Measurements from ENCODE around the gene BCAP31. TPM values are rescaled to one million over a fixed set of nuclear protein-coding genes. Genes with fewer than 3 reads are reported as not detected.

Gene BCAP31
- total RNA-seq, 2 donors from 2014 or later: 192 to 206 TPM

DNA sequence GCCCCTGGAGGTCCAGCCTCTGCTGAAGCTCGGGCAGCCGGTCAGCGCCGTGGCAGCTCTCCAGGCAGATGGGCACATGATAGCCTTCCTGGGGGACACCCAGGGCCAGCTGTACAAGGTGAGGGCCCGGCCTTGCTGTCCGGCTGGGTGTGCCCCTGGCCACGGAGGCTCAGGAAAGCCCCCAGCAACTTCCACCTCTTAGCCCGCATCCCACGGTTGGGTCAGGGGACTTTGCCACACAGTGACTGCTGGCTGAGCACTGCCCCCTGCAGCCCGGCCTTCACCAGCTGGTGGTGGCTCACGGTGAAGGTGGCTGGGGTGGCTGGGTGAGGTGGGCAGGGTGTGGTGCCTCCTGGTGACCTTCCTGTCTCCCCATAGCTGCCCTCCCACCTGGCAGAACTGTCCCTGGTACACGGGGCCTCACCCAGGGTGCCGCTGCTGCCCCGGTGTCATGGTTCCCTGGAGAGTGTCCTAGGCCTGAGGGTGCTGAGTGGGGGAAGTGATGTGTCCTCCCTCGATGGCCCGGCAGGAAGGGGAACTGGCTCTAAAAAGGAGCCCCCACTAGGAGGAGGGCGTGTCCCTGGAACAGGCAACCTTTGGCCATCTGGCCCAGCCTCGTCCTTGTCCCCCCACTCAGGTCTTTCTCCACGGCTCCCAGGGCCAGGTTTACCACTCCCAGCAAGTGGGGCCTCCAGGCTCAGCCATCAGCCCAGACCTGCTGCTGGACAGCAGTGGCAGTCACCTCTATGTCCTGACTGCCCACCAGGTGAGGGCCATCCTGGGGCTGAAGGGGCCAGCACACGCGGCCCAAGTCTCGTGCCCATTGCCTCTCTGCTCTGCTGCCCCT is 44.3 kb upstream of the BCAP31 start:
- peak; percentile 56 for DNase-seq
- Histone ChIP-seq H3K4me3 (ENCODE audit: low read length) (no peak overlapping the region), H3K4me1 (ENCODE audit: control insufficient read depth, insufficient read depth, low read length) (no peaks in the 10 kb centered on the region), H3K36me3 (ENCODE audit: control insufficient read depth, insufficient read depth, low read length) (no peaks in the 10 kb centered on the region), H3K27me3 (ENCODE audit: control insufficient read depth, insufficient read depth, low read length, poor library complexity, severe bottlenecking) (no peaks in the 10 kb centered on the region), H3K27ac (ENCODE audit: low read depth, low read length) (no peak overlapping the region), H3K9me3 (ENCODE audit: control insufficient read depth, low read length) (no peaks in the 10 kb centered on the region), H3K9ac (ENCODE audit: extremely low read depth, low read length, poor library complexity, severe bottlenecking) (no peak overlapping the region)
- H3K36me3 Mint-ChIP-seq (ENCODE audit: low read depth): no peaks in the 10 kb centered on the region
- no peaks in the 10 kb centered on the region for H3K4me1 Mint-ChIP-seq
- WGBS, 2 experiments (ENCODE audit: insufficient coverage in 1 of 2, insufficient read length in 1 of 2): 95 to 100% methylated on average over 2 to 19 of the region's 22 CpGs
- peaks cover 37% of the 10 kb centered on the region for H3K9me3 Mint-ChIP-seq
- TF ChIP-seq, protein P1, sequence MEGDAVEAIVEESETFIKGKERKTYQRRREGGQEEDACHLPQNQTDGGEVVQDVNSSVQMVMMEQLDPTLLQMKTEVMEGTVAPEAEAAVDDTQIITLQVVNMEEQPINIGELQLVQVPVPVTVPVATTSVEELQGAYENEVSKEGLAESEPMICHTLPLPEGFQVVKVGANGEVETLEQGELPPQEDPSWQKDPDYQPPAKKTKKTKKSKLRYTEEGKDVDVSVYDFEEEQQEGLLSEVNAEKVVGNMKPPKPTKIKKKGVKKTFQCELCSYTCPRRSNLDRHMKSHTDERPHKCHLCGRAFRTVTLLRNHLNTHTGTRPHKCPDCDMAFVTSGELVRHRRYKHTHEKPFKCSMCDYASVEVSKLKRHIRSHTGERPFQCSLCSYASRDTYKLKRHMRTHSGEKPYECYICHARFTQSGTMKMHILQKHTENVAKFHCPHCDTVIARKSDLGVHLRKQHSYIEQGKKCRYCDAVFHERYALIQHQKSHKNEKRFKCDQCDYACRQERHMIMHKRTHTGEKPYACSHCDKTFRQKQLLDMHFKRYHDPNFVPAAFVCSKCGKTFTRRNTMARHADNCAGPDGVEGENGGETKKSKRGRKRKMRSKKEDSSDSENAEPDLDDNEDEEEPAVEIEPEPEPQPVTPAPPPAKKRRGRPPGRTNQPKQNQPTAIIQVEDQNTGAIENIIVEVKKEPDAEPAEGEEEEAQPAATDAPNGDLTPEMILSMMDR (conservative IDR thresholded peaks at IDR 0.05): peak; percentile 53
- H3K4me3 Mint-ChIP-seq: no peak overlapping the region
- H3K27me3 Mint-ChIP-seq (ENCODE audit: insufficient read depth): peaks cover 1% of the 10 kb centered on the region
- no peak overlapping the region for H3K27ac Mint-ChIP-seq

DNA sequence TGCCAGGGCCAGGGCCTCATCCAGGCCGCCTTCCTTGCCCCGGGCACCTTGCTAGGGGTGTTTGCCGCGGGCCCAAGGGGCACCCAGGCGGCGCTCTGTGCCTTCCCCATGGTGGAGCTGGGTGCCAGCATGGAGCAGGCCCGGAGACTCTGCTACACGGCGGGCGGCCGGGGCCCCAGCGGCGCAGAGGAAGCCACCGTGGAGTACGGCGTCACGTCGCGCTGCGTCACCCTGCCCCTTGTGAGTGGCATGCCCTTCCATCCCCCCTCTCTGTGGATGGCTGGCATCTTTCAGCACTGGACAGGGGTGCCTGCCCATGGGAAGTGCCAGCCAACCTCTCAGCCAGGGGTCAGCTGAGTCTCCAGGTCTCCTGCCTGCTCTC is 43.5 kb upstream of the BCAP31 start:
- WGBS, 2 experiments (ENCODE audit: insufficient coverage in 1 of 2, insufficient read length in 1 of 2): 94% methylated on average over 6 to 20 of the region's 20 CpGs
- H3K9me3 Mint-ChIP-seq: peaks cover 43% of the 10 kb centered on the region
- no peak overlapping the region for H3K9ac ChIP-seq (ENCODE audit: extremely low read depth, low read length, poor library complexity, severe bottlenecking)

DNA sequence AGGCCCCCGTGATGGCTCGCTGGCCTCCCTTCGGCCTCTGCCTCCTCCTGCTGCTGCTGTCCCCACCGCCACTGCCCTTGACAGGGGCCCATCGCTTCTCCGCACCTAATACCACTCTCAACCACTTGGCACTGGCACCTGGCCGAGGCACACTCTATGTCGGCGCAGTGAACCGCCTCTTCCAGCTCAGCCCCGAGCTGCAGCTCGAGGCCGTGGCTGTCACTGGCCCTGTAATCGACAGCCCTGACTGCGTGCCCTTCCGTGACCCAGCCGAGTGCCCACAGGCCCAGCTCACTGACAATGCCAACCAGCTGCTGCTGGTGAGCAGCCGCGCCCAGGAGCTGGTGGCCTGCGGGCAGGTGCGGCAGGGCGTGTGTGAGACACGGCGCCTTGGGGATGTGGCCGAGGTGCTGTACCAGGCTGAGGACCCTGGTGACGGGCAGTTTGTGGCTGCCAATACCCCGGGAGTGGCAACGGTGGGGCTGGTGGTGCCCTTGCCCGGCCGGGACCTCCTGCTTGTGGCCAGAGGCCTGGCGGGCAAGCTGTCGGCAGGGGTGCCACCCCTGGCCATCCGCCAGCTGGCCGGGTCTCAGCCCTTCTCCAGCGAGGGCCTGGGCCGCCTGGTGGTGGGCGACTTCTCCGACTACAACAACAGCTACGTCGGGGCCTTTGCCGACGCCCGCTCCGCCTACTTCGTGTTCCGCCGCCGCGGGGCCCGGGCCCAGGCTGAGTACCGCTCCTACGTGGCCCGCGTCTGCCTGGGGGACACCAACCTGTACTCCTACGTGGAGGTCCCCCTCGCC is 42.9 kb upstream of the BCAP31 start:
- TF ChIP-seq, protein P1 (conservative IDR thresholded peaks at IDR 0.05): no peak
- no peaks in the 10 kb centered on the region for H3K36me3 Mint-ChIP-seq (ENCODE audit: low read depth)
- H3K4me3 ChIP-seq (ENCODE audit: low read length): no peak overlapping the region
- H3K9me3 Mint-ChIP-seq: peaks cover 43% of the 10 kb centered on the region
- no peaks in the 10 kb centered on the region for H3K27me3 ChIP-seq (ENCODE audit: control insufficient read depth, insufficient read depth, low read length, poor library complexity, severe bottlenecking)
- no peak overlapping the region for H3K9ac ChIP-seq (ENCODE audit: extremely low read depth, low read length, poor library complexity, severe bottlenecking)
- H3K27ac Mint-ChIP-seq: no peak overlapping the region
- H3K9me3 ChIP-seq (ENCODE audit: control insufficient read depth, low read length): no peaks in the 10 kb centered on the region
- peaks cover 5% of the 10 kb centered on the region for H3K27me3 Mint-ChIP-seq (ENCODE audit: insufficient read depth)
- no peaks in the 10 kb centered on the region for H3K4me1 Mint-ChIP-seq
- WGBS, 2 experiments (ENCODE audit: insufficient coverage in 1 of 2, insufficient read length in 1 of 2): 91 to 92% methylated on average over 6 to 55 of the region's 56 CpGs
- no peak overlapping the region for H3K4me3 Mint-ChIP-seq
- H3K4me1 ChIP-seq (ENCODE audit: control insufficient read depth, insufficient read depth, low read length): no peaks in the 10 kb centered on the region
- peak; percentile 60 for DNase-seq
- no peaks in the 10 kb centered on the region for H3K36me3 ChIP-seq (ENCODE audit: control insufficient read depth, insufficient read depth, low read length)
- no peak overlapping the region for H3K27ac ChIP-seq (ENCODE audit: low read depth, low read length)

More for the DNA sequence above, 43.5 kb upstream of the BCAP31 start:
- Histone ChIP-seq H3K4me1 (ENCODE audit: control insufficient read depth, insufficient read depth, low read length) (no peaks in the 10 kb centered on the region), H3K9me3 (ENCODE audit: control insufficient read depth, low read length) (no peaks in the 10 kb centered on the region), H3K27ac (ENCODE audit: low read depth, low read length) (no peak overlapping the region), H3K27me3 (ENCODE audit: control insufficient read depth, insufficient read depth, low read length, poor library complexity, severe bottlenecking) (no peaks in the 10 kb centered on the region), H3K4me3 (ENCODE audit: low read length) (no peak overlapping the region), H3K36me3 (ENCODE audit: control insufficient read depth, insufficient read depth, low read length) (no peaks in the 10 kb centered on the region)
- H3K4me3 Mint-ChIP-seq: no peak overlapping the region
- no peaks in the 10 kb centered on the region for H3K4me1 Mint-ChIP-seq
- peaks cover 5% of the 10 kb centered on the region for H3K27me3 Mint-ChIP-seq (ENCODE audit: insufficient read depth)
- no peak for DNase-seq
- no peaks in the 10 kb centered on the region for H3K36me3 Mint-ChIP-seq (ENCODE audit: low read depth)
- H3K27ac Mint-ChIP-seq: no peak overlapping the region
- TF ChIP-seq, protein P1 (conservative IDR thresholded peaks at IDR 0.05): no peak
